HG02852 (cell line): ENCODE measurements around the gene FTSJ1.

Experiments used
- ATAC-seq: cut with Tn5 transposase; IDR thresholded peaks from one replicate; pipeline ENCODE4 v1.9.1; 2021; ENCODE audit warnings: mild to moderate bottlenecking, moderate library complexity; ENCODE audit not compliant: unreplicated experiment

FTSJ1 gene

GRCh38 chrX:48470110-48470832 is 5.7 kb upstream of the FTSJ1 start, which contains the start of gene SLC38A5:
SLC38A5 (minus strand) TSS chrX:48470260; CDS start chrX:48467924, 2,336 bp downstream.
- no peak for ATAC-seq

GRCh38 chrX:48470833-48471118 is 5.2 kb upstream of the FTSJ1 start:
- no peak for ATAC-seq

- no peak for ATAC-seq
Measured at GRCh38 chrX:48471504-48471903, 4.5 kb upstream of the FTSJ1 start.

GRCh38 chrX:48472225-48472624 is 3.8 kb upstream of the FTSJ1 start:
- no peak for ATAC-seq

GRCh38 chrX:48472851-48473703 is 2.9 kb upstream of the FTSJ1 start:
- no peak for ATAC-seq

- no peak for ATAC-seq
Measured at GRCh38 chrX:48473704-48473990, 2.4 kb upstream of the FTSJ1 start.

GRCh38 chrX:48474127-48474526 is 1.9 kb upstream of the FTSJ1 start:
- ATAC-seq: no peak

GRCh38 chrX:48474581-48474980 is 1.4 kb upstream of the FTSJ1 start:
- ATAC-seq: no peak

GRCh38 chrX:48475296-48475695 is 703 bp upstream of the FTSJ1 start:
- no peak for ATAC-seq

GRCh38 chrX:48476919-48477318 is 920 bp downstream of the FTSJ1 start:
- no peak for ATAC-seq

- ATAC-seq: no peak
Measured at GRCh38 chrX:48477960-48478755, 2.2 kb downstream of the FTSJ1 start.

GRCh38 chrX:48478806-48479205 is 2.8 kb downstream of the FTSJ1 start:
- ATAC-seq: no peak

GRCh38 chrX:48480142-48480541 is 4.1 kb downstream of the FTSJ1 start:
- ATAC-seq: no peak

GRCh38 chrX:48480583-48480982 is 4.6 kb downstream of the FTSJ1 start:
- ATAC-seq: no peak

GRCh38 chrX:48482526-48482925 is 6.5 kb downstream of the FTSJ1 start:
- ATAC-seq: no peak

GRCh38 chrX:48487362-48487798 is 11.4 kb downstream of the FTSJ1 start:
- no peak for ATAC-seq

- no peak for ATAC-seq
Measured at GRCh38 chrX:48488034-48488433, 12.0 kb downstream of the FTSJ1 start.

- ATAC-seq: no peak
Measured at GRCh38 chrX:48489296-48489695, 13.3 kb downstream of the FTSJ1 start.

GRCh38 chrX:48489892-48490291 is 13.9 kb downstream of the FTSJ1 start:
- no peak for ATAC-seq

- no peak for ATAC-seq
Measured at GRCh38 chrX:48490661-48491060, 14.7 kb downstream of the FTSJ1 start.

GRCh38 chrX:48491809-48492208 is 15.8 kb downstream of the FTSJ1 start:
- no peak for ATAC-seq
